T-cell (primary cell): ENCODE data around the gene RAPGEF1. TPM values are rescaled to one million over a fixed set of nuclear protein-coding genes. Genes with fewer than 3 reads are reported as not detected.

Experiments
- ATAC-seq, 4 experiments: fragments of 200-7000 bp in 3 of 4; fragments of 150-1000 bp in 1 of 4; cut with Tn5 transposase; replicated peaks in 1 of 4; 1 replicate in 3 of 4; 2 replicates in 1 of 4; pipeline ENCODE4 v1.10.0; 2021; ENCODE audit warnings: moderate library complexity in 3 of 4, mild to moderate bottlenecking in 2 of 4, moderate number of reproducible peaks in 1 of 4
- CTCF ChIA-PET, 2 donors: fragments of 300-600 bp; sonication (Branson Sonifier 250); formaldehyde crosslinking; loops; one replicate each; lab custom pipeline; 2022; ENCODE audit warnings: antibody characterized with exemption in 2 of 2; lab: Charles Lee
- POLR2A ChIA-PET, 2 donors: fragments of 300-600 bp; sonication (Branson Sonifier 250); formaldehyde crosslinking; loops; one replicate each; lab custom pipeline; 2022; ENCODE audit warnings: antibody characterized with exemption in 2 of 2; lab: Charles Lee
- DNase-seq, 35 experiments: peaks; one replicate each; pipeline versions ENCODE4 v3.0.0 to v3.0.0-alpha.2; 2013 to 2023
- H3K27ac ChIP-seq: one replicate; pipeline ENCODE4 v1.5.1; 2013; ENCODE audit warnings: low read length
- H3K27me3 ChIP-seq, 2 experiments: replicated peaks in 1 of 2; 1 replicate in 1 of 2; 2 replicates in 1 of 2; pipeline versions ENCODE4 v1.6.1 to v1.7.0; 2013; ENCODE audit warnings: low read length in 1 of 2, mixed read lengths in 1 of 2; ENCODE audit not compliant: control insufficient read depth in 2 of 2, insufficient read depth in 2 of 2; ENCODE audit errors: extremely low read depth in 1 of 2
- H3K36me3 ChIP-seq, 2 donors: 1 replicate in 1 of 2; 2 replicates in 1 of 2; pipeline versions ENCODE4 v1.6.1 to v1.7.0; 2013; ENCODE audit warnings: low read length in 1 of 2; ENCODE audit not compliant: control insufficient read depth in 2 of 2, insufficient read depth in 1 of 2; ENCODE audit errors: extremely low read depth in 1 of 2
- H3K4me1 ChIP-seq, 2 experiments: 1 replicate in 1 of 2; 2 replicates in 1 of 2; pipeline versions ENCODE4 v1.6.1 to v1.7.0; 2013; ENCODE audit warnings: low read length in 2 of 2, mixed read lengths in 1 of 2; ENCODE audit not compliant: insufficient read depth in 2 of 2, control insufficient read depth in 1 of 2; ENCODE audit errors: extremely low read depth in 1 of 2
- H3K4me3 ChIP-seq, 2 donors: 1 replicate in 1 of 2; 2 replicates in 1 of 2; pipeline versions ENCODE4 v1.5.1 to v1.7.0; 2013; ENCODE audit warnings: mild to moderate bottlenecking in 2 of 2, low read length in 1 of 2, moderate library complexity in 1 of 2; ENCODE audit not compliant: control insufficient read depth in 1 of 2; ENCODE audit errors: extremely low read depth in 1 of 2
- H3K9me3 ChIP-seq: 2 replicates; pipeline ENCODE4 v1.7.0; 2013
- H3K27ac Mint-ChIP-seq, 2 donors: one replicate each; pipeline ENCODE4 v1.8.0; 2020 to 2021; ENCODE audit warnings: mild to moderate bottlenecking in 2 of 2, mixed read lengths in 2 of 2
- H3K27me3 Mint-ChIP-seq, 2 donors: one replicate each; pipeline ENCODE4 v1.8.0; 2021 to 2022; ENCODE audit warnings: mixed read lengths in 2 of 2
- H3K36me3 Mint-ChIP-seq: one replicate; pipeline ENCODE4 v1.8.0; 2021; ENCODE audit warnings: mixed read lengths
- H3K4me1 Mint-ChIP-seq, 3 donors: one replicate each; pipeline ENCODE4 v1.8.0; 2020 to 2022; ENCODE audit warnings: mixed read lengths in 3 of 3, mild to moderate bottlenecking in 1 of 3
- H3K4me3 Mint-ChIP-seq, 3 donors: one replicate each; pipeline ENCODE4 v1.8.0; 2020 to 2022; ENCODE audit warnings: mild to moderate bottlenecking in 3 of 3, mixed read lengths in 3 of 3, moderate library complexity in 3 of 3
- H3K9me3 Mint-ChIP-seq, 3 donors: one replicate each; pipeline ENCODE4 v1.8.0; 2020 to 2022; ENCODE audit warnings: mixed read lengths in 3 of 3
- WGBS: methylation state at CpG from one replicate; pipeline ENCODE4 v1.1.5; 2013; ENCODE audit warnings: missing lambda C conversion rate; ENCODE audit not compliant: insufficient coverage; 5-methylcytosine and 5-hydroxymethylcytosine counted together
- total RNA-seq, 35 experiments: library from RNA in 6 of 35; stranded (reverse) in 6 of 35; fragments of 120-200 nt in 1 of 35; gene quantifications; one replicate each; pipeline versions ENCODE4 v1.2.1 to v1.2.4 and lab custom pipeline; 2013 to 2026

RAPGEF1 gene
- total RNA-seq, 5 donors from 2014 or later (not counting 1 experiment from before 2014, with no cell fraction given), result 97.9 to 167 (median 139) TPM

DNA sequence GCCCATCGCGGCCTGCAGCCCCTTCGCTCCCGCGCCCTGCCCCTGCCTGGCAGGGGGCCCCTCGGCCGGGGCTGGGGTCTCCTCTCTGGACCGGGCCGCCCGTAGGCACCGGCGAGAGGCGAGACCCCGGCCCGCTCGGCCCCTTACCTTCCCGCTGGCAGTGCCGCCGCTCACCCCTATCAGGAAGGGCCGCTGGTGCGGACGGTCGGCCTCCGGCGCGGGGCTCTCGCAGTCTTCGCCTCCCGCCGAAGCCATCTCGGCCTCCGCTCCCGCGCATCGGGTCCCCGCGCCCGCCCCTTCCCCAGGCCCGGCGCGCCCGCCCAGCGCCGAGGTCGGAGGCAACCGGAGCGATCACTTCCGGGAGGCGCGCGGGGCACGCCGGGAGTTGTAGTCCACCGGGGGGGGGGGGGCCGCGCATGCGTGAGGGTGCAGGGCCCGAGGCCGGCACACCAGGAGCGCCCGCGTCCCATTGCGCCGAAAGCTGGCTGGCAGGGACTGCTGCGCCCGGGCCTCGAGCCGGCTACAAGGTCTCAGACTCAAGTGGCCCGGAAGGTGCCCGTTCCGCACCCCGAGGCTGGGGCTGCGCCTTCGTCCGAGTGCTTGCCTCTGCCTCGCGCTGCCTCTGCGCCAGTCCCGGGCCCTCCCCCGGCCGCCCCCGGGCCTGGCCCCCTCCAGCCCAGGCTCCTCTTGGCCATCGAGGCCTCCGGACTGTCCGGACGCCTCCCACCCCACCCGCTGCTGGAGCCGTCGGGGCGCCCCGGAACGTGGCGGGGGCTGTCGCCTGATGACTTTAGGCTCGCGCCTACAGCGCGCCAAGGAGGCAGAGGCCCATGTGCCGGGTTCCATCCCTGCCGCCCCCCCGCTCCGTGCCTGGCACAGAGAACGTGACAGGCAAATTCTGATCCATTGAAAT, 208.7 kb downstream of the RAPGEF1 start, which contains the start of gene UCK1:
Gene UCK1, minus strand, starts transcription at position 344 of the 913 bp plus-strand sequence. Its CDS starts 89 bp downstream, at position 255.
- CTCF ChIA-PET, result interaction anchor here in 1 of 2 donors (0.7 kb wide), 1 partner anchor 21 kb away, joined by 3 read pairs; no protein-coding TSS in a partner anchor
- Mint-ChIP-seq H3K27me3 (no peaks in the 10 kb centered on the region), H3K4me1 (peaks cover 25 to 39% (median 34%) of the 10 kb centered on the region in 3 donors), H3K27ac (peak within 1 kb of the TSS in 1 of 2 donors; percentile 75), H3K9me3 (no peaks in the 10 kb centered on the region), H3K36me3 (peaks cover 13% of the 10 kb centered on the region), H3K4me3 (peak within 1 kb of the TSS; percentile 66 to 75 (median 69))
- Histone ChIP-seq H3K4me1 (peaks cover 16 to 46% of the 10 kb centered on the region in 2 experiments), H3K36me3 (peaks cover 8 to 29% of the 10 kb centered on the region in 2 donors), H3K4me3 (peak within 1 kb of the TSS; percentile 66 to 71), H3K27ac (peak within 1 kb of the TSS; percentile 58), H3K27me3 (no peaks in the 10 kb centered on the region), H3K9me3 (no peaks in the 10 kb centered on the region)
- DNase-seq, result peak; percentile 31 to 89 (median 63)
- 16% methylated on average over 97 of the region's 103 CpGs for WGBS
- ATAC-seq, result peak; percentile 89 to 94 (median 92)
- POLR2A ChIA-PET, result interaction anchor here in 1 of 2 donors (0.6 kb wide), 1 partner anchor 134 kb away, joined by 5 read pairs; no protein-coding TSS in a partner anchor

DNA sequence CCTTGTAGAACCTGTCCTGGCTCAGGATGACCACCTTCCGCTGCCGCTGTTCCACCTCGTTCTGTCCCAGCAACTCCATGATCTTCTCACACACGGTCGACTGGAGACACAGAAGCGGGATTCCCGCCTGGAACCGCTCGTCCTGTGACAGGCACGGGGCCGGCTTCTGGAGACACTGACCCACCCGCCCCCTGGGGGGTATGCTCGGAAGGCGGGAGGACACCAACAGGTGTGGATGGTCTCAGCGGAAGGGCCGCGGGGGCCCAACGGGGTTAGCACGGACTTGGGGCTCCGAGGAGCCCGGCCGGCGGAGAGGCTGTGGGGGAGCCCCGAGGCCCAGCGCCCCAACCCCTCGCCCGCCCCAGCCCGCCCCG, 209.3 kb downstream of the RAPGEF1 start:
- Histone ChIP-seq H3K27me3 (no peaks in the 10 kb centered on the region), H3K9me3 (no peaks in the 10 kb centered on the region), H3K4me3 (peak overlapping the region; percentile 57 to 66), H3K4me1 (peaks cover 15 to 43% of the 10 kb centered on the region in 2 experiments), H3K27ac (peak overlapping the region; percentile 58), H3K36me3 (peaks cover 9 to 35% of the 10 kb centered on the region in 2 donors)
- DNase-seq, result peak in 1 of 35 experiments; percentile 16
- Mint-ChIP-seq H3K27ac (peak overlapping the region in 1 of 2 donors; percentile 64), H3K27me3 (no peaks in the 10 kb centered on the region), H3K9me3 (no peaks in the 10 kb centered on the region), H3K4me3 (peak overlapping the region; percentile 66 to 75 (median 69)), H3K36me3 (peaks cover 14% of the 10 kb centered on the region), H3K4me1 (peaks cover 25 to 36% (median 31%) of the 10 kb centered on the region in 3 donors)
- CTCF ChIA-PET, result no interaction called here
- ATAC-seq, result peak; percentile 7 to 33 (median 24)
- POLR2A ChIA-PET, result no interaction called here
- 3% methylated on average over 27 of the region's 29 CpGs for WGBS

DNA sequence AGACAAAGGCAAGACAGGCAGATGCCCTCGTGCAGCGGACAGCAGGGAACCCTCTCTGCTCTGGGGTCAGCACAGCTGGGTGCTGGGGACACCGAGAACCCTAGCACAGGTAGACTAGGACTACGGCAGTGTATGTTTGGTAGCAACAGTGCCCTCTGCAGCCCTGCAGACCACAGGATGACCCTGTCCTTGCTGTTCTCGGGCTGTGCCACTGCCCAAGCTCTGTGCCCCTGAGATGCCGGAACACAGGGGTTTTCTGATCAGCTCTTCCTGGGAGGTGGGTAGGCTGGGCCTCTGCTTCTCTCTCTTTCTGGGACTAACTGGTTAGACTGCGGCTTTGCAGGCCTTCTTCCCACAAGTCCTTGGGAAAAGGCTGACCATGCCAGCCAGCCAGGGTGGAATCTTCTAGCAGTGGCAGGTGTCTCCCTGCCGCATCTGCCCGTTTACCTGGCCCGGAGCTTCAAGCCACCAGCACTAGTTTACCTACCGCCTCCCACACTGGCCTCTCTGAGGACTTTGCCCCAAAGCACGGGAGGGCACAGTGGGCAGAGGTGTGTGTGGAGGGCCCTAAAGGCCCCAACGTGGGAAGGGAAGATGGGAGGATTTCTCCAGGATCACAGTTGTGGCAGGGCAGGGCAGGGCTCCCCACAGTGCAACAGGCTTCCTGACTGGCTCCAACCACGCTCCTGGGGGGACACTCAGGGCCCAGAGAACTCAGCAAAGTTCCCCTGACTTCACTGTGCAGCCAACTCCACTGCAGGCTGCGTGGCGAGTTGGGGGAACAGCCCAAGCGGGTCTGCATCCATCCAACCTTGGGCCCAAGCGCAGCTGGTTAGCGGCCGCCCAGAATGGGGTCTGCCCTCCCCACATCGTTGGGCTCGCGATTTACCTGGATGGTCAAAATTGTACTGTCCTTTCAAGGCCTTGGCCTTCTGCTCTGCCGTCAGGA, 210.0 kb downstream of the RAPGEF1 start:
- H3K4me3 Mint-ChIP-seq, result peak overlapping the region; percentile 66 to 75 (median 69)
- peaks cover 14% of the 10 kb centered on the region for H3K36me3 Mint-ChIP-seq
- ChIA-PET POLR2A (no interaction called here), CTCF (interaction anchor here in 1 of 2 donors (0.6 kb wide), 1 partner anchor 1656 kb away, joined by 3 read pairs; no protein-coding TSS in a partner anchor)
- no peaks in the 10 kb centered on the region for H3K9me3 Mint-ChIP-seq
- H3K4me1 Mint-ChIP-seq, result peaks cover 23 to 30% (median 25%) of the 10 kb centered on the region in 3 donors
- H3K4me1 ChIP-seq, result peaks cover 12 to 36% of the 10 kb centered on the region in 2 experiments
- H3K4me3 ChIP-seq, result peak overlapping the region; percentile 57 to 66
- peaks cover 16 to 39% of the 10 kb centered on the region in 2 donors for H3K36me3 ChIP-seq
- H3K27ac Mint-ChIP-seq, result peak overlapping the region; percentile 59 to 75
- H3K27me3 Mint-ChIP-seq, result no peaks in the 10 kb centered on the region
- H3K27me3 ChIP-seq, result no peaks in the 10 kb centered on the region
- ATAC-seq (no peak), DNase-seq (no peak)
- no peaks in the 10 kb centered on the region for H3K9me3 ChIP-seq
- WGBS, result 78% methylated on average over 22 of the region's 24 CpGs
- H3K27ac ChIP-seq, result peak overlapping the region; percentile 58

DNA sequence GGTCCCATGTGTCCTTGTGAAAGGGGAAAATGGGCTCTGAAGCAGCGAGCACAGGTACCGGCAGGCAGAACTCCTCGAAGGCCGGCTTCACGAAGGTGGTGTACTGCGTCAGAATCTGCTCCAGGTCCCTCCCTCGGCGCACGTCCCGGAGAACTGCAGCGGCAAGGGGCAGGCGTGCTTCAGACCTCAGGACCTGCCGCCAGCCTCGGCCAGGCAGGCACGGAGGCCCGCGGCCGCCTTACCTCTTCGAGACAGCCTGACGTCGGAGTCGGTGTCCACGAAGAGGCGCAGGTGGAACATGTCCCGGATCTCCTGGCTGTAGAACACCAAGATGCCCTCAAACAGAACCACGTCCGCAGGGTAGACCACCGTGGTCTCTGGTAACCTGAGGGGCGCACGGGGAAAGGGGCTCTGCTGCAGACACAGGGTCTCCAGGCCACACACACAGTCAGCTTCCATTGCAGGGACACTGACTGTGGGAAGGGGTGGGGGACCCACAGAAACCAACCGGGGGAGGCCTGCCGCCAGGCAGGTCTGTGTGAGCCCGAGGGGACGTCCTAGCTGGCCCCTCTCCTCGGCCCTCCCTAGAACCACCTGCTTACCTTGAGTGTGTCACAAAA, 210.9 kb downstream of the RAPGEF1 start:
- POLR2A ChIA-PET, result no interaction called here
- Mint-ChIP-seq H3K27ac (no peak overlapping the region), H3K36me3 (peaks cover 21% of the 10 kb centered on the region), H3K27me3 (no peaks in the 10 kb centered on the region), H3K4me3 (peak overlapping the region; percentile 66 to 75 (median 69)), H3K4me1 (peaks cover 15 to 22% (median 16%) of the 10 kb centered on the region in 3 donors), H3K9me3 (no peaks in the 10 kb centered on the region)
- 95% methylated on average over 30 of the region's 35 CpGs for WGBS
- Histone ChIP-seq H3K27me3 (no peaks in the 10 kb centered on the region), H3K4me3 (no peak overlapping the region), H3K4me1 (peaks cover 6 to 27% of the 10 kb centered on the region in 2 experiments), H3K36me3 (peaks cover 23 to 47% of the 10 kb centered on the region in 2 donors), H3K27ac (no peak overlapping the region), H3K9me3 (no peaks in the 10 kb centered on the region)
- DNase-seq (no peak), ATAC-seq (no peak)
- CTCF ChIA-PET, result interaction anchor here in 1 of 2 donors (0.6 kb wide), 1 partner anchor 1657 kb away, joined by 3 read pairs; no protein-coding TSS in a partner anchor

DNA sequence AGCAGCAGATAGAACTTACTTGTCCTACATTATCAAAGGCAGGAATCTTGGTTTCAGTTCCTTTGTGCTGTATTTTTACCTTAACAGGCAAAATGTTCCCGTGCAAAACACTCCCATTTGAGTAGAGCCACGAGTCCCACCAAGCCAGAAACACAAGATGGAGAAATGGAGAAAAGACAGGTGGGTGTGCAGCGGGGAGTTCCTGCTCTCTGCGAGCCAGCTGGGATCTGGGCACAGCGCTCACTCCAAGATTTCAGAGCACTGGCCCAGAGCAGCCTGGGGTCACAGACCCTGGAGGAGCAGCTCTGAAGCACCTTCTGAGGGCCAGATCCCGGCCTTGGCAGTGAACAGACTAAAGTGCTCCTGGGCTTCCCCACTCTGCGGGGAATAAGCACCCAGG, 211.7 kb downstream of the RAPGEF1 start:
- ATAC-seq, result no peak
- ChIA-PET POLR2A (interaction anchor here in 1 of 2 donors (0.7 kb wide), 1 partner anchor 18 kb away, joined by 5 read pairs; no protein-coding TSS in a partner anchor), CTCF (no interaction called here)
- H3K4me3 ChIP-seq, result no peak overlapping the region
- no peaks in the 10 kb centered on the region for H3K9me3 Mint-ChIP-seq
- H3K27ac ChIP-seq, result no peak overlapping the region
- H3K9me3 ChIP-seq, result no peaks in the 10 kb centered on the region
- peaks cover 6 to 25% of the 10 kb centered on the region in 2 experiments for H3K4me1 ChIP-seq
- H3K27me3 Mint-ChIP-seq, result no peaks in the 10 kb centered on the region
- H3K27ac Mint-ChIP-seq, result peak overlapping the region in 1 of 2 donors; percentile 36
- H3K27me3 ChIP-seq, result no peaks in the 10 kb centered on the region
- WGBS, result 88% methylated on average over 6 of the region's 7 CpGs
- DNase-seq, result no peak
- H3K36me3 ChIP-seq, result peaks cover 32 to 55% of the 10 kb centered on the region in 2 donors
- H3K36me3 Mint-ChIP-seq, result peaks cover 21% of the 10 kb centered on the region
- H3K4me3 Mint-ChIP-seq, result peak overlapping the region; percentile 37 to 50 (median 41)
- H3K4me1 Mint-ChIP-seq, result peaks cover 15 to 22% (median 16%) of the 10 kb centered on the region in 3 donors
